ENCODE measurements around the gene SDR42E2. TPM values are rescaled to one million over a fixed set of nuclear protein-coding genes. Genes with fewer than 3 reads are reported as not detected.

SDR42E2 gene
- total and polyA plus RNA-seq, 2 of the 4 experiments (the other 2 are of a cell fraction) = not detected

- Histone ChIP-seq H2AFZ (replicated peaks; ENCODE audit: low read length, poor library complexity) (peak overlapping the region; percentile 98), H2BK5ac (ENCODE audit: low read depth, low read length, poor library complexity, severe bottlenecking) (peak overlapping the region; percentile 77), H3K4me1 (ENCODE audit: control insufficient read depth, insufficient read depth, low read length) (peaks cover 4% of the 10 kb centered on the region; the same call in 1 of the 2 replicates), H4K91ac (ENCODE audit: insufficient read depth, low read depth, low read length) (peak overlapping the region; percentile 82), H2AK5ac (ENCODE audit: low read depth, low read length) (peak overlapping the region; percentile 82; the same call in 1 of the 2 replicates), H4K5ac (ENCODE audit: low read depth, low read length) (peak overlapping the region; percentile 55), H3K4me2 (ENCODE audit: low read depth, low read length) (peak overlapping the region; percentile 81), H3K4me3 (ENCODE audit: insufficient read depth, low read depth, low read length) (peak overlapping the region; percentile 57), H3K79me1 (ENCODE audit: low read depth in 1 of 2, low read length in 2 of 2) (peaks cover 0 to 3% of the 10 kb centered on the region in 2 experiments; a peak in 1 of 4 replicates), H3K4ac (ENCODE audit: low read depth, low read length) (peak overlapping the region; percentile 91), H4K8ac (ENCODE audit: low read depth in 2 of 2, low read length in 2 of 2) (peak overlapping the region; percentile 69 to 94), H3K27ac (ENCODE audit: insufficient read depth, low read length) (peak overlapping the region; percentile 77), H3K9me1 (ENCODE audit: insufficient read depth, low read length) (peaks cover 7% of the 10 kb centered on the region; the same call in 1 of the 2 replicates), H4K20me1 (ENCODE audit: insufficient read depth, low read length) (no peaks in the 10 kb centered on the region), H3K56ac (ENCODE audit: extremely low read depth, insufficient read depth, low read length) (peak overlapping the region; percentile 64), H3K9me3 (ENCODE audit: control insufficient read depth, insufficient read depth, low read length) (no peaks in the 10 kb centered on the region), H3K9ac (ENCODE audit: low read depth, low read length) (peak overlapping the region; percentile 78), H2AK9ac (replicated peaks; ENCODE audit: low read depth, low read length, poor library complexity) (peak overlapping the region; percentile 89), H3K14ac (replicated peaks; ENCODE audit: low read depth, low read length) (peak overlapping the region; percentile 97), H2BK15ac (ENCODE audit: low read depth, low read length) (peak overlapping the region; percentile 62; the same call in 2 of the 3 replicates), H3K18ac (ENCODE audit: low read depth, low read length) (peak overlapping the region; percentile 58), H3K27me3 (ENCODE audit: control insufficient read depth, insufficient read depth, low read length) (no peaks in the 10 kb centered on the region), H3K23ac (ENCODE audit: low read depth, low read length) (peak overlapping the region; percentile 81; the same call in 1 of the 2 replicates), H2BK120ac (ENCODE audit: low read depth, low read length) (peak overlapping the region; percentile 66; the same call in 1 of the 2 replicates), H2BK20ac (ENCODE audit: low read depth, low read length) (peak overlapping the region; percentile 31), H3K36me3 (ENCODE audit: control insufficient read depth, insufficient read depth, low read length) (no peaks in the 10 kb centered on the region)
- BruUV-seq (replicated peaks) = TSS peak; percentile 82
- WGBS, 2 experiments (ENCODE audit: extremely low coverage in 2 of 2, insufficient read length in 1 of 2) = no CpG with 5 or more reads among the region's 9 CpGs
- ChIA-PET POLR2A (ENCODE audit: unreplicated experiment) (interaction anchor here (0.6 kb wide), 2 partner anchors 15 to 45 kb away, joined by 3 to 4 read pairs; partner anchors contain the start of gene EEF2K), CTCF (interaction anchor here (0.6 to 1.5 kb wide), 3 partner anchors 109 to 190 kb away, joined by 3 to 5 read pairs (median 3); no protein-coding TSS in a partner anchor)
- dilution Hi-C loops (cut with HindIII; ENCODE audit: low sequenced_read_pairs, unreplicated experiment) = no loop called here
- TF ChIP-seq POLR2A (IDR thresholded peaks at IDR 0.05; ENCODE audit: low read depth, low read length) (peak; percentile 91), FOS (IDR thresholded peaks at IDR 0.05; ENCODE audit: low read depth, low read length) (no peak)
- peak; percentile 17 for DNase-seq
- intact Hi-C loops (cut with micrococcal nuclease) = loop anchor here (1.0 kb wide), 1 partner anchor 106 kb away; the partner anchor contains the start of gene POLR3E
- no peak for ATAC-seq (ENCODE audit: low read depth)
- in situ Hi-C loops (cut with MboI; ENCODE audit: low sequenced_read_pairs) = no loop called here
Measured at GRCh38 chr16:22191532-22192260, 29.4 kb downstream of the SDR42E2 start.

Measured in IMR-90 (cell line).